HUES64 (cell line): ENCODE results near the gene MYZAP.

Experiments
- H3K27ac ChIP-seq: 2 replicates; pipeline ENCODE4 v1.7.0; 2013; ENCODE audit warnings: low read depth, low read length, inconsistent platforms
- H3K27me3 ChIP-seq: 2 replicates; pipeline ENCODE4 v1.6.1; 2013; ENCODE audit warnings: mild to moderate bottlenecking, low read length; ENCODE audit not compliant: insufficient read depth
- H3K36me3 ChIP-seq: 2 replicates; pipeline ENCODE4 v1.6.1; 2013; ENCODE audit warnings: mild to moderate bottlenecking, low read length; ENCODE audit not compliant: insufficient read depth
- H3K4me1 ChIP-seq: 2 replicates; pipeline ENCODE4 v1.6.1; 2013; ENCODE audit warnings: mild to moderate bottlenecking, low read length, moderate library complexity; ENCODE audit not compliant: insufficient read depth
- H3K4me3 ChIP-seq: 2 replicates; pipeline ENCODE4 v1.5.1; 2013; ENCODE audit warnings: mild to moderate bottlenecking, low read length, moderate library complexity
- H3K9ac ChIP-seq: 2 replicates; pipeline ENCODE4 v1.6.1; 2013; ENCODE audit warnings: mild to moderate bottlenecking, low read depth, low read length
- H3K9me3 ChIP-seq: 2 replicates; pipeline ENCODE4 v1.6.1; 2013; ENCODE audit warnings: low read depth, low read length; ENCODE audit not compliant: insufficient read depth
- WGBS: fragments of 150-250, 120-280 bp; methylation state at CpG from one replicate; pipeline ENCODE4 v1.1.7; 2013; ENCODE audit warnings: missing lambda C conversion rate; 5-methylcytosine and 5-hydroxymethylcytosine counted together

The MYZAP gene

DNA sequence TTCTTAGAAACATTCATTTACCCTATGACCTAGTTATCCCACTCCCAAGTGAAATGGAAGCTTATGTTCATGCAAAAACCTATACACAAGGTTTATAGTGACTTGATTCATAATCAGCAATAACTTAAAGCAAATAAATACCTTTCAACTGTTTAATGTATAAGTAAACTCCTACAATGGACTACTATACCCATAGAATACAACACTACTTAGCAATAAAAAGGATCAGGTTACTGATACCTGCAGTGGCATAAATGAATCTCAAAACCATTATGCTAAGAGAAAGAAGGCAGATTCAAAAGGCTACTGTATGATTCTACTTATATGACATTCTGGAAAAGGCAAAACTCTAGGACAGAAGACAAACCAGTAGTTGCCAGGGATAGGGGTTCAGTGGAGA, 106.5 kb downstream of the MYZAP start:
- Histone ChIP-seq H3K9ac (no peak overlapping the region), H3K27me3 (peaks cover 28% of the 10 kb centered on the region), H3K27ac (no peak overlapping the region), H3K4me3 (no peak overlapping the region), H3K36me3 (no peaks in the 10 kb centered on the region), H3K4me1 (no peaks in the 10 kb centered on the region), H3K9me3 (no peaks in the 10 kb centered on the region)

DNA sequence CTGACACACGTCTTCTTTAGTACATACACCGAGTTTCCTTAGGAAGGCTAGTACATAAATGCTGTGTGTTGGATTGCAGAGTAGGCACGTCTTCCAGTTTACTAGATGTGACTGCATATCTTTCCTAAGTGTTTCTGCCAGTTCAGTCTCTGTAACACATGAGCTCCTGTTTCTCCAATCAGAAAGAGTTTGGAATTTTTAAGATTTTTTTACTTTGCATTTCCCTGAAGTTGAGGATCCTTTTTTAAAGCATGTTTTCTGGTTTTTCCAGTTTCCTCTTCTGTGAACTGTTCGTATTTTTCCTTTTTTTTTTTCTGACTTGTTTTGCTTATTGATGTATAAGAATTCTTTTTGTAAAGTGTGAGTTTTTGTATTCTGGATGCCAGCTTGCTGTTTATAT, 107.3 kb downstream of the MYZAP start:
- H3K27me3 ChIP-seq: peaks cover 35% of the 10 kb centered on the region
- no peak overlapping the region for H3K9ac ChIP-seq
- H3K4me3 ChIP-seq: no peak overlapping the region
- no peaks in the 10 kb centered on the region for H3K36me3 ChIP-seq
- H3K9me3 ChIP-seq: no peaks in the 10 kb centered on the region
- H3K27ac ChIP-seq: no peak overlapping the region
- no peaks in the 10 kb centered on the region for H3K4me1 ChIP-seq
- WGBS: 92% methylated on average over 4 of the region's 4 CpGs

DNA sequence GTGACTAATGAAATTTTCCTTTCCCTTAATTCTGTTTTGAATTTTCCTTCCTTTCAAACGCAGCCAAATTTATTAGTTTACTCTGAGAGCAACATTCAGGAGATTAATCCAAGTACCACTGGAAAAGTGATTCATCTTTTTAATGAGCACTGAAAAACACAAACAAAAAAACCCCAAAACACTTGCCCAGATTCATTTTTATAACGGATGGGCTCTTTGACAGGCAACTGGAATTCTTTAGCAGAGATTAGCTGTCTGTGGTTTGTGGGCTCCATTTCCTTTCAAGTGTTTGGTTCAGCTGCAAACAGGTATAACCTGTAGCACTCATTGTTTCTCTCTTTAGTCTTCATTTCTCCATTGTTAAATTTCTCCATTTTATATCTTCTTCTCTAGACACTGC, 111.7 kb downstream of the MYZAP start:
- Histone ChIP-seq H3K4me1 (peaks cover 6% of the 10 kb centered on the region), H3K27me3 (peaks cover 48% of the 10 kb centered on the region), H3K36me3 (no peaks in the 10 kb centered on the region), H3K9me3 (peaks cover 5% of the 10 kb centered on the region; the same call in 1 of the 2 replicates), H3K4me3 (no peak overlapping the region), H3K9ac (no peak overlapping the region), H3K27ac (no peak overlapping the region)
- 93% methylated on average over 2 of the region's 2 CpGs for whole genome bisulfite sequencing

DNA sequence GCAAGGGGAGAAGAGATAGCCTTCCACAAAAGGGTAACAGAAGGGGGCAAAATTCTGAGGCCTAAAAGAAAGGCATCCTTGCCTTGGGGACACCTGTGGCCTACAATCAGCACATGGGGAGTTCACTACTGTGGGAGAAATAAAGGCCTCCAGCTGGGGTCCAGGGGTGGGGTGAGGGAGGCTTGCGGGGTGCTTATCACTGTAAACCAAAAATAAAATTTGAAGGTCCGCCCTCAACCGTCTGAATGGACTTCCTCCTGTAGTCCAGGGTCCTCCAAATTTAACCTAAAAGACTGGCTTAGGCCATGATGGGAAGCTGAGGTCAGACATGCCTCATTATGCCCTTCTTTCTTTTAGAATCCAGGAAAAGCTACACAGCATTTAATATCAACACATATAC, 112.7 kb downstream of the MYZAP start:
- H3K27ac ChIP-seq: no peak overlapping the region
- 95% methylated on average over 3 of the region's 3 CpGs for WGBS
- peaks cover 5% of the 10 kb centered on the region; the same call in 1 of the 2 replicates for H3K9me3 ChIP-seq
- H3K27me3 ChIP-seq: peaks cover 48% of the 10 kb centered on the region
- H3K36me3 ChIP-seq: peaks cover 6% of the 10 kb centered on the region
- H3K9ac ChIP-seq: no peak overlapping the region
- H3K4me1 ChIP-seq: peaks cover 6% of the 10 kb centered on the region
- no peak overlapping the region for H3K4me3 ChIP-seq

DNA sequence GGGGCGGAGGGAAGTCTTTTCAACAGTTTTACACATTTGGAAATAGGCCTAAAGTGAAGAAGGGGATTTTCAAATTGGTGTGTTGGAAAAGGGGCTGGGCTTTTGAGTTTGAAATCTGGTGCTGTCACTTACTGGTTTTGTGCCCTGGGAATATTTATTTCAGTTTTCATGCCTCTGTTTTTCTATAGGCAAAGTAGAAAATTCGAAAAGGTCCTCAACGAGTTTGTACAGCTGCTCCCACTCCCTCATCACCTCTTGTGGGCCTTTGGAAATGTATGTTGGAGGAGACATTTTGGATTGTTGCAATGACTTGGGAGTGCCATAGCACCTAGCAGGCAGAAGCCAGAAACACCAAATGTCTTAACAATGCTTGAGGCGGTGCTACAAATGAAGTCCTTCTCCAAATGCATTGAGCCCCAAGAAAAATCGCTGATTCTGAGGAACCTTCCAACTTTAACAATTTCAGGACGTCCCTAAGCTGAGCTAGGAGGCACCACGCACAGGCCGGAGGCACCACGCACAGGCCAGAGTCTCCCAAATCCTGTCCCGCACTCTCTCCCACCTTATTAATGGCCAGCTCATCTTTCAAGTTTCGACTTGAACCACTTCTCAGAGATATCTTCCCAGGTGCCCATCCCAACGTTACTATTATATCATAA, 114.2 kb downstream of the MYZAP start:
- peaks cover 5% of the 10 kb centered on the region; the same call in 1 of the 2 replicates for H3K9me3 ChIP-seq
- 94% methylated on average over 12 of the region's 12 CpGs for WGBS
- H3K27me3 ChIP-seq: peaks cover 43% of the 10 kb centered on the region
- H3K36me3 ChIP-seq: peaks cover 20% of the 10 kb centered on the region
- H3K4me3 ChIP-seq: peak overlapping the region; percentile 98
- H3K4me1 ChIP-seq: peaks cover 6% of the 10 kb centered on the region
- H3K27ac ChIP-seq: no peak overlapping the region; the same call in 1 of the 2 replicates
- peak overlapping the region; percentile 96 for H3K9ac ChIP-seq

DNA sequence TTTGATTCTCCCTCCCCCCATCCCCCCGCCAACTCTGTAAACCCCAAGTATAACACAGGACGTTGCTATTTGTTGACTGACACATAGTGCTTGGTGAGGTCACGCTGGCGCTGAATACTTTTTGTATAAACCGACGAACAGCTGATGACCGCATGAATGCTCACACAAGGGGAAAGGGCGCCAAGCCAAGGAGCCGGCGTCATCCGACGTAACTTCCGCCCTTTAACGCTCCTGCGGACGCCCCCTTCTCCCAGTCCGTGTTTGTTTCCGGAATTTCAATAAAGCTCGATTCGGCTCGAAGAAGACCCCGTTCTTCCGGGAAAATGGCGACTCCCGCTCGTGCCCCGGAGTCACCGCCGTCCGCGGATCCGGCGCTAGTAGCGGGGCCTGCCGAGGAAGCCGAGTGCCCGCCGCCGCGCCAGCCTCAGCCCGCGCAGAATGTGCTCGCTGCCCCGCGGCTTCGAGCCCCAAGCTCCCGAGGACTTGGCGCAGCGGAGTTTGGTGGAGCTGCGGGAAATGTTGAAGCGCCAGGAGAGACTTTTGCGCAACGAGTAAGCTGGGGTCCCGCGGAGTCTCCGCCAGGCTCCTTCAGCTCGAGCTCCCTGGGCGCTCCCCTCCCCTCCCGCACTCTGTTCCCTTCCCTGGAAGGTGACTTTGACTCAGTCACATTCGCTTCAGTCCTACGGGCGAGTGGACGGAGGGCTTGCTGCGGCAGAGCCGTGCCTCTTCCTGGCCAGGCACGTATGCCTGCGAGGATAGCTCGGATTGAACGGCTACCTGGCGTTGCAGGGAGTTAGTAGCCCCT, 114.9 kb downstream of the MYZAP start, which contains the start of gene POLR2M:
Gene POLR2M (plus strand): TSS at position 310 of the 805 bp plus-strand sequence. CDS start 129 bp downstream, at position 439.
- WGBS: 2% methylated on average over 70 of the region's 70 CpGs
- Histone ChIP-seq H3K27me3 (peaks cover 36% of the 10 kb centered on the region), H3K9me3 (peaks cover 5% of the 10 kb centered on the region; the same call in 1 of the 2 replicates), H3K4me3 (peak within 1 kb of the TSS; percentile 98), H3K4me1 (peaks cover 6% of the 10 kb centered on the region), H3K36me3 (peaks cover 27% of the 10 kb centered on the region), H3K9ac (peak within 1 kb of the TSS; percentile 96), H3K27ac (peak within 1 kb of the TSS; percentile 83)

DNA sequence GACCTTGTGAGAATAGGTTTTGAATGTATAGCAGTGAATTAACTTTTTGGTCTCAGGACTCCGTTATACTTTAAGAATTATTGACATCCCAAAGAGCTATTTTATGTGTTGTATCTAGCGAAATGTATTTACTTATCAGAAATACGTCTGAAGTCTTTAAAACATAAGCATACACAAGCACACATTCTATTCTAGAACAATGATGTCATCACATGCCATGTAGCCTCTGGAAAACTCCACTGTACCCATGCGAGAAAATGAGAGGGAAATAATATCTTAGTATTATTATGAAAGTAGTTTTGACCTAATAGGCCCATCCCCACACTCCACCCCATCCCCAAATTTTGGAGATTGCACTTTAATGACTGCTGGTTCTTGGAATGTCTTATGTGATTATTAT, 116.3 kb downstream of the MYZAP start:
- H3K27ac ChIP-seq: no peak overlapping the region
- WGBS: 97% methylated on average over 3 of the region's 4 CpGs
- H3K36me3 ChIP-seq: peaks cover 42% of the 10 kb centered on the region
- H3K4me1 ChIP-seq: peaks cover 6% of the 10 kb centered on the region
- H3K4me3 ChIP-seq: peak overlapping the region; percentile 98
- peaks cover 5% of the 10 kb centered on the region; the same call in 1 of the 2 replicates for H3K9me3 ChIP-seq
- peaks cover 22% of the 10 kb centered on the region for H3K27me3 ChIP-seq
- H3K9ac ChIP-seq: peak overlapping the region; percentile 96; the same call in 1 of the 2 replicates

DNA sequence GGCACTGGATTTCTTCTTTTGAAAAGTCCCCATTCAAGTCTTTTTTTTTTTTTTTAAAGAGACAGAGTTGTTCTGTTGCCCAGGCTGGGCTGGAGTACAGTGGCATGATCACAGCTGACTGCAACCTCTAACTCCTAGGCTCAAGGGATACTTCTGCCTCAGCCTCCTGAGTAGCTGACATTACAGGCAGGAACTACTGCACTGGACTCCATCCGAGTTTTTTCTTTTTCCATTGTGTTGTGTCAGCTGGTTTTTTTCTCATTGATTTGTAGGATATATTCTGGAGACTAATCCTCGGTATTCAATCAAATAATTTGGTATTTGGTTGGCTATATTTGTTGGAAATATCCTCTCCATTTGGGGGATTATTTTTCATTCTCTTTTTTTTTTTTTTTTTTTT, 126.6 kb downstream of the MYZAP start:
- no peaks in the 10 kb centered on the region for H3K4me1 ChIP-seq
- H3K4me3 ChIP-seq: no peak overlapping the region
- H3K27ac ChIP-seq: no peak overlapping the region
- no peaks in the 10 kb centered on the region for H3K9me3 ChIP-seq
- WGBS: 100% methylated on average over 2 of the region's 2 CpGs
- H3K27me3 ChIP-seq: no peaks in the 10 kb centered on the region
- H3K36me3 ChIP-seq: peaks cover 30% of the 10 kb centered on the region
- H3K9ac ChIP-seq: no peak overlapping the region

DNA sequence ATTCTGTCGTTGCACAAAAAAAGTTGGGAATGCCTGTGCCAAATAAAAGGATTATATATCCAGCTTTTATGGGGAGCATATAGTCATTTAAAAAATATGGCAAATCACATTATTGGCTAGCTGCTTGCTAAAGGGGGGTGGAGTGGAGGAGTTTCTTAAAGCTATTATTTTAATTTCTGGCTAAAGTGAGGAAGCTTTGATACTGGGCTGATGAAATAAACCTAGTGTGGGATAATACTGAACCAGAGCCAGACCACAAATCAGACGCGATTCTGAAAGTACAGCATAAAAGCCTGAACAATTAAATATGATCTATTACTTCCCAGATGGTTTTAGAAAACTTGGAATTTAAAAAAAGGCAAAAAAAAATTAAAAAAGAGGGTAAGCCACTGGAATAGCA, 129.2 kb downstream of the MYZAP start:
- Histone ChIP-seq H3K9me3 (no peaks in the 10 kb centered on the region), H3K4me3 (no peak overlapping the region), H3K9ac (no peak overlapping the region), H3K27me3 (no peaks in the 10 kb centered on the region), H3K4me1 (no peaks in the 10 kb centered on the region), H3K27ac (no peak overlapping the region), H3K36me3 (peaks cover 9% of the 10 kb centered on the region)
- 90% methylated on average over 3 of the region's 3 CpGs for WGBS

DNA sequence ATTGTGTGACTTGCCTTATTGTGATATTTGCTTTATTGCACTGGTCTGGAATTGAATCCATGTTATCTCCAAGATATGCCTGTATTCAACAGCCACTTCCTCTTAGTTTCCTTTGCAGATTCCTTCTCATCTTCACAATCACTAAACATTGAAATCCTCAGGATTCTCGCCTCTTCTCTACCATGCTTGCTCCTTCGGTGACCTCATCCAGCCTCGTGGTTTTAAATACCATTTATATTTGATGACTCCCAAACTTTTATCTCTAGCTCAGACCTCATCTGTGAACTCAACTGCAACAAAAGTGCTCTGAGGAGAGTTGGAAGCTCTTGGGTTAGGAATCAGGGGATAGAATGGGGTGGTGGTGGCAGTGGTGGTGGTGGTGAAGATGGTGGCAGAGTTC, 134.7 kb downstream of the MYZAP start:
- WGBS: 92% methylated on average over 3 of the region's 3 CpGs
- Histone ChIP-seq H3K27me3 (no peaks in the 10 kb centered on the region), H3K4me3 (no peak overlapping the region), H3K4me1 (no peaks in the 10 kb centered on the region), H3K9ac (no peak overlapping the region), H3K27ac (no peak overlapping the region), H3K36me3 (no peaks in the 10 kb centered on the region), H3K9me3 (no peaks in the 10 kb centered on the region)

DNA sequence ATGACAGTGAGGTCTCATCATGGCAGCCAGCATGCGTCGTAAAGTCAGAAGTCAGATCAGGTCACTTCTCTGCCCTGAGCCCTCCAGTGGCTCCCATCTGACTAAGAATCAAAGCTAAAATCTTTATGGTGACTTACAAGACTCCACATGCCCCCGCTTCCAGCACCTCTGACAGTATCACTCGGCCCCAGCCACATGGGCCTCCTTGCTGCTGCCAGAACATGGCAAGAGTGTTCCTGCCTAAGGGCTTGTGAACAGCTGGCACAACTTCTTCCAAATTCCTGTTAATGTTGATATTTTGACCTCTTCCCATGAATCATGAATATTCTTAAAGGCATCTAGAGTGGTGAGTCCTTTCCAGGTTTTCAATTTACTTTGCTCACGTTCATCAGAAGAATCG, 135.3 kb downstream of the MYZAP start:
- no peaks in the 10 kb centered on the region for H3K9me3 ChIP-seq
- H3K4me3 ChIP-seq: no peak overlapping the region
- no peak overlapping the region for H3K9ac ChIP-seq
- H3K36me3 ChIP-seq: no peaks in the 10 kb centered on the region
- H3K27ac ChIP-seq: no peak overlapping the region
- WGBS: 96% methylated on average over 6 of the region's 6 CpGs
- H3K27me3 ChIP-seq: no peaks in the 10 kb centered on the region
- no peaks in the 10 kb centered on the region for H3K4me1 ChIP-seq
